GM12872 (cell line): ENCODE data around the gene AKAIN1.

Source experiments
- CTCF ChIP-seq: IDR thresholded peaks from 3 replicates; pipeline ENCODE4 v1.5.1; 2011; ENCODE audit warnings: low read depth, mild to moderate bottlenecking, low read length, moderate library complexity; ENCODE audit not compliant: insufficient read depth

AKAIN1 gene

GRCh38 chr18:5097116-5097703 is 99.8 kb downstream of the AKAIN1 start:
- TF ChIP-seq CTCF = no peak

- no peak for TF ChIP-seq CTCF
Observed at GRCh38 chr18:5095239-5095638, 101.8 kb downstream of the AKAIN1 start.

- TF ChIP-seq CTCF = no peak
Observed at GRCh38 chr18:5093902-5094301, 103.2 kb downstream of the AKAIN1 start.
